IMR-90 (cell line): ENCODE measurements around the gene DOCK10. TPM values are rescaled to one million over a fixed set of nuclear protein-coding genes. Genes with fewer than 3 reads are reported as not detected.

ENCODE experiments used
- ATAC-seq: fragments of 200-7000 bp; cut with Tn5 transposase; 2 replicates; pipeline ENCODE4 v1.9.1; 2020; ENCODE audit warnings: low read depth, mild to moderate bottlenecking, moderate library complexity
- Bru-seq: library from RNA; stranded (reverse); fragments of 400-500 nt; gene quantifications from one replicate; lab custom pipeline; 2021; lab: Mats Ljungman, UMichigan
- BruChase-seq, 2 experiments: library from RNA; stranded (reverse); fragments of 400-500 nt; gene quantifications; one replicate each; lab custom pipeline; 2021; lab: Mats Ljungman, UMichigan
- BruUV-seq: library from RNA; stranded (reverse); fragments of 400-500 nt; replicated peaks from 2 replicates; lab custom pipeline; 2021; lab: Mats Ljungman, UMichigan
- CTCF ChIA-PET: fragments of 300-600 bp; formaldehyde crosslinking; extraction: SDS; loops from one replicate; lab custom pipeline; 2021; ENCODE audit warnings: antibody characterized with exemption; lab: Yijun Ruan, JAX
- POLR2A ChIA-PET: fragments of 300-600 bp; sonication (Branson Sonifier 250); formaldehyde crosslinking; loops from one replicate; lab custom pipeline; 2022; ENCODE audit warnings: antibody characterized with exemption; ENCODE audit not compliant: unreplicated experiment; lab: Charles Lee
- DNase-seq: peaks from one replicate; pipeline ENCODE4 v3.0.0; 2013
- H2AFZ ChIP-seq: replicated peaks from 2 replicates; pipeline ENCODE3; 2013; ENCODE audit warnings: low read length, mild to moderate bottlenecking; ENCODE audit not compliant: poor library complexity
- H2AK5ac ChIP-seq: 2 replicates; pipeline ENCODE4 v1.6.1; 2013; ENCODE audit warnings: low read depth, low read length, inconsistent platforms
- H2AK9ac ChIP-seq: replicated peaks from 2 replicates; pipeline ENCODE3; 2013; ENCODE audit warnings: mild to moderate bottlenecking, low read depth, low read length, moderate library complexity; ENCODE audit not compliant: poor library complexity
- H2BK120ac ChIP-seq: 2 replicates; pipeline ENCODE4 v1.6.1; 2013; ENCODE audit warnings: low read depth, low read length, inconsistent platforms
- H2BK15ac ChIP-seq: 3 replicates; pipeline ENCODE4 v1.6.1; 2013; ENCODE audit warnings: low read depth, low read length, inconsistent platforms
- H2BK20ac ChIP-seq: 2 replicates; pipeline ENCODE4 v1.6.1; 2013; ENCODE audit warnings: low read depth, mild to moderate bottlenecking, inconsistent platforms, low read length, moderate library complexity
- H2BK5ac ChIP-seq: 2 replicates; pipeline ENCODE4 v1.6.1; 2013; ENCODE audit warnings: mild to moderate bottlenecking, low read depth, low read length, inconsistent platforms; ENCODE audit not compliant: poor library complexity, severe bottlenecking
- H3K14ac ChIP-seq: replicated peaks from 2 replicates; pipeline ENCODE4 v1.6.1; 2013; ENCODE audit warnings: low read depth, low read length, inconsistent platforms
- H3K18ac ChIP-seq: 2 replicates; pipeline ENCODE4 v1.6.1; 2013; ENCODE audit warnings: low read depth, low read length, control low read depth
- H3K23ac ChIP-seq: 2 replicates; pipeline ENCODE4 v1.6.1; 2013; ENCODE audit warnings: low read depth, low read length, inconsistent platforms
- H3K27ac ChIP-seq: 2 replicates; pipeline ENCODE4 v1.5.1; 2013; ENCODE audit warnings: mild to moderate bottlenecking, control low read depth, low read length; ENCODE audit not compliant: insufficient read depth
- H3K27me3 ChIP-seq: 2 replicates; pipeline ENCODE4 v1.6.1; 2013; ENCODE audit warnings: low read length; ENCODE audit not compliant: control insufficient read depth, insufficient read depth
- H3K36me3 ChIP-seq: 2 replicates; pipeline ENCODE4 v1.6.1; 2013; ENCODE audit warnings: low read length, mixed read lengths; ENCODE audit not compliant: control insufficient read depth, insufficient read depth
- H3K4ac ChIP-seq: 2 replicates; pipeline ENCODE4 v1.6.1; 2013; ENCODE audit warnings: low read depth, low read length, inconsistent platforms
- H3K4me1 ChIP-seq: 2 replicates; pipeline ENCODE4 v1.6.1; 2013; ENCODE audit warnings: low read length, mixed read lengths; ENCODE audit not compliant: control insufficient read depth, insufficient read depth
- H3K4me2 ChIP-seq: 2 replicates; pipeline ENCODE4 v1.6.1; 2013; ENCODE audit warnings: low read depth, mild to moderate bottlenecking, control low read depth, low read length, moderate library complexity
- H3K4me3 ChIP-seq: 2 replicates; pipeline ENCODE4 v1.5.1; 2013; ENCODE audit warnings: low read depth, mild to moderate bottlenecking, control low read depth, low read length, moderate library complexity; ENCODE audit not compliant: insufficient read depth
- H3K56ac ChIP-seq: 2 replicates; pipeline ENCODE4 v1.6.1; 2013; ENCODE audit warnings: low read length, inconsistent platforms; ENCODE audit not compliant: insufficient read depth; ENCODE audit errors: extremely low read depth
- H3K79me1 ChIP-seq, 2 experiments: 2 replicates each; pipeline ENCODE4 v1.6.1; 2013; ENCODE audit warnings: low read length in 2 of 2, inconsistent platforms in 1 of 2, low read depth in 1 of 2
- H3K9ac ChIP-seq: 2 replicates; pipeline ENCODE4 v1.6.1; 2013; ENCODE audit warnings: low read depth, low read length, control low read depth
- H3K9me1 ChIP-seq: 2 replicates; pipeline ENCODE4 v1.6.1; 2013; ENCODE audit warnings: low read length, inconsistent platforms; ENCODE audit not compliant: insufficient read depth
- H3K9me3 ChIP-seq: 2 replicates; pipeline ENCODE4 v1.6.1; 2013; ENCODE audit warnings: low read length; ENCODE audit not compliant: control insufficient read depth, insufficient read depth
- H4K20me1 ChIP-seq: 2 replicates; pipeline ENCODE4 v1.6.1; 2013; ENCODE audit warnings: low read length, inconsistent platforms; ENCODE audit not compliant: insufficient read depth
- H4K5ac ChIP-seq: 2 replicates; pipeline ENCODE4 v1.6.1; 2013; ENCODE audit warnings: mild to moderate bottlenecking, low read depth, low read length, control low read depth
- H4K8ac ChIP-seq, 2 experiments: 2 replicates each; pipeline ENCODE4 v1.6.1; 2013; ENCODE audit warnings: low read depth in 2 of 2, low read length in 2 of 2, control low read depth in 1 of 2, inconsistent platforms in 1 of 2
- H4K91ac ChIP-seq: 2 replicates; pipeline ENCODE4 v1.6.1; 2013; ENCODE audit warnings: low read depth, low read length, inconsistent platforms; ENCODE audit not compliant: insufficient read depth
- BHLHE40 ChIP-seq: fragments of 150-350 bp; IDR thresholded peaks from 2 replicates; pipeline ENCODE4 v1.6.1; 2016; ENCODE audit warnings: mild to moderate bottlenecking, low read depth, low read length
- FOS ChIP-seq: fragments of 150-350 bp; IDR thresholded peaks from 2 replicates; pipeline ENCODE4 v1.6.1; 2016; ENCODE audit warnings: low read depth, low read length
- MAZ ChIP-seq: IDR thresholded peaks from 2 replicates; pipeline ENCODE4 v1.6.1; 2012; ENCODE audit warnings: low read depth, mild to moderate bottlenecking, low read length, improper control_type of control experiment, moderate library complexity, borderline replicate concordance
- POLR2A ChIP-seq: IDR thresholded peaks from 2 replicates; pipeline ENCODE4 v1.6.1; 2012; ENCODE audit warnings: mild to moderate bottlenecking, low read depth, low read length
- WGBS, 2 experiments: methylation state at CpG; one replicate each; pipeline versions ENCODE4 v1.1.5 to v1.1.7; 2013; ENCODE audit warnings: missing lambda C conversion rate in 2 of 2; ENCODE audit not compliant: insufficient read length in 1 of 2; ENCODE audit errors: extremely low coverage in 2 of 2; 5-methylcytosine and 5-hydroxymethylcytosine counted together
- dilution Hi-C: fragments of 300-500 bp; cut with HindIII; formaldehyde crosslinking; loops from one replicate; pipeline ENCODE4 v1.14.3; 2018; ENCODE audit warnings: low sequenced_read_pairs; ENCODE audit not compliant: unreplicated experiment
- in situ Hi-C: fragments of 300-500 bp; cut with MboI; formaldehyde crosslinking; loops from 3 replicates; pipeline ENCODE4 v1.14.3; 2019; ENCODE audit warnings: low sequenced_read_pairs, inconsistent platforms, mixed read lengths
- intact Hi-C: fragments of 100-400 bp; cut with micrococcal nuclease; formaldehyde crosslinking; loops from 2 replicates; pipeline ENCODE4 v1.10.0; 2022
- long read RNA-seq: library from polyadenylated mRNA; unstranded; transcript quantifications from one replicate; pipeline ENCODE4 v2.0.0, GENCODE V29; 2021; ENCODE audit not compliant: unreplicated experiment
- polyA plus RNA-seq, 3 experiments: library from polyadenylated mRNA; depleted of rRNA; stranded (reverse); fragments of >200 nt; gene quantifications; 2 replicates each; pipeline ENCODE4 v1.2.3, GENCODE V29; 2012; ENCODE audit warnings: low replicate concordance in 1 of 3
- total RNA-seq: library from RNA; depleted of rRNA; stranded (reverse); fragments of >200 nt; gene quantifications from 2 replicates; pipeline ENCODE4 v1.2.3, GENCODE V29; 2012; rRNA removed
- TF ChIP-seq, protein P1 (sequence below): fragments of 150-350 bp; IDR thresholded peaks from 2 replicates; pipeline ENCODE4 v1.6.1; 2017; ENCODE audit warnings: mild to moderate bottlenecking, antibody characterized with exemption, low read length, low read depth
- TF ChIP-seq, protein P2 (sequence below): fragments of 150-350 bp; IDR thresholded peaks from 2 replicates; pipeline ENCODE4 v1.6.1; 2016; ENCODE audit warnings: low read depth, mild to moderate bottlenecking, low read length, moderate library complexity, borderline replicate concordance

DOCK10 gene
- 63.6 and 75.3 TPM in 2 replicates for total RNA-seq
- 46.7 and 58.6 TPM in 2 replicates for polyA plus RNA-seq (2012; rRNA removed)
- polyA plus RNA-seq (2012; cell fraction: cytosol; rRNA removed), result 15.4 and 38.0 TPM in 2 replicates
- polyA plus RNA-seq (2012; cell fraction: nucleus; rRNA removed; ENCODE audit: low replicate concordance), result 38.5 and 130 TPM in 2 replicates
- Bru-seq, nascent RNA, result percentile 76 among the genes with signal in this experiment
- BruChase-seq, experiment 1, labeled RNA remaining after a 6-hour chase, result percentile 52 among the genes with signal in this experiment
- percentile 67 among the genes with signal in this experiment for BruChase-seq, experiment 2, labeled RNA remaining after a 2-hour chase
- long read RNA-seq, partial matches to known transcripts, result 3 of 8 reads
- long read RNA-seq, other reads (novel, unspliced or antisense), result 4 of 8 reads

DNA sequence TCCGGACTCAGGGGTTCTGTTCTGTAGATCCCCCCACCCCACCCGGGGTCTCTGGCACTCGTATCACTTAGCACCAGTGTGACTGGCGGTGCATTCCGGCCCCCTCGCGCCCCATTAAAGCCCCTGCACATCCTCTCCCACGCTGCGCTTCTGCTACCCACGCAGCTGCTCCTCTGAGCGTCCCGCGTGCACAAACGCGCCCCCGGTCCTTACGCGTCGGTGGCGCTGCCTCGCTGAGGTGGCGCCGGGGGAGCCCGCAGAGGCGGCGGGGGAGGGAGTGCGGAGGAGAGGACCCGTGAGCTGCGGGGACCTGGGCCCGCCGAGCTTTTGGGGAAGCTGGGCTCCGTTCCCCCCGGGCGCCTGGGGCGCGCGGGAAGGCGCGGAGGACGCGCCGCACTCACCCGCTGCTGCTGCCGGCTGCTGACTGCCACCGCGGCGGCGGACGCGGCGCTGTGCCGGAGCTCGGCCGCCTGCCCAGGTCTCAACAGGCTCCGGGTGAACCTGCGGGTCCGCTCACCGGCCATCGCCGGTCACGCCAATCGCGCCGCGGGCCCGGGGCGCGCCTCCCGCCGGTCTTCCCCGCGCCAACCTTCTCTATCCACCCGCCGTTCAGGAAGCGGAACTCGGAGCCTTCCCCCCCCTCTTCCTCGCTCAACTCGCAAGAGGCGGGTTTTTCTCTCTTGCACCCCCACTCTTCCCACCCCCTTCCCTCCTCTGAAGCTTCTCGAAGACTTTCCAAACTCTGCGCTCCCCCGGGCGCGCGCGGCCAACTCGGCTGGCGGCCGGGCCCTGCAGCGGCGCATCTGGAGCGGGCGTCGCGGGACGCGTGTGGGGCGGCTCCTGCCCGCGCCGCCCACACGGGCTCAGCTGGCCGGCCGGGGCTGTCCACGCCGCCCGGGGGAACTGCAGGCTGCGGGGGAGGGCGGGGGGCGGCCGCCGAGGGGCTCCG is at the start of gene DOCK10:
Gene DOCK10, minus strand, starts transcription at position 618 of the 949 bp plus-strand sequence. Its CDS starts 94 bp downstream, at position 524.
- Histone ChIP-seq H3K14ac (peak within 1 kb of the TSS; percentile 94), H2AK9ac (peak within 1 kb of the TSS; percentile 80), H2BK5ac (peak within 1 kb of the TSS; percentile 61), H4K5ac (no peak within 1 kb of the TSS), H3K9me3 (no peaks in the 10 kb centered on the region), H3K4me1 (peaks cover 2% of the 10 kb centered on the region; the same call in 1 of the 2 replicates), H4K8ac (peak within 1 kb of the TSS; percentile 38 to 76; a peak in 3 of 4 replicates), H2BK120ac (peak within 1 kb of the TSS; percentile 73), H3K27ac (peak within 1 kb of the TSS; percentile 27; the same call in 1 of the 2 replicates), H2BK20ac (peak within 1 kb of the TSS; percentile 54), H2AFZ (peak within 1 kb of the TSS; percentile 91), H3K9me1 (peaks cover 9% of the 10 kb centered on the region), H4K91ac (peak within 1 kb of the TSS; percentile 62), H3K4me3 (peak within 1 kb of the TSS; percentile 87), H3K4ac (peak within 1 kb of the TSS; percentile 91), H3K27me3 (no peaks in the 10 kb centered on the region), H3K9ac (peak within 1 kb of the TSS; percentile 64), H3K23ac (peak within 1 kb of the TSS; percentile 65), H3K4me2 (peak within 1 kb of the TSS; percentile 96), H3K79me1 (peaks cover 6 to 33% of the 10 kb centered on the region in 2 experiments; a peak in 3 of 4 replicates), H3K18ac (peak within 1 kb of the TSS; percentile 21; the same call in 1 of the 2 replicates), H3K36me3 (no peaks in the 10 kb centered on the region), H3K56ac (peak within 1 kb of the TSS; percentile 54; the same call in 1 of the 2 replicates), H2AK5ac (peak within 1 kb of the TSS; percentile 35; the same call in 1 of the 2 replicates), H4K20me1 (no peaks in the 10 kb centered on the region), H2BK15ac (no peak within 1 kb of the TSS; the same call in 2 of the 3 replicates)
- dilution Hi-C loops, result no loop called here
- 3% methylated on average over 44 of the region's 113 CpGs; no CpG with 5 or more reads in 1 of the 2 experiments for WGBS, 2 experiments
- POLR2A ChIA-PET, result no interaction called here
- CTCF ChIA-PET, result interaction anchor here (0.8 to 1.5 kb wide), 2 partner anchors 11 to 16 kb away, joined by 3 to 5 read pairs; no protein-coding TSS in a partner anchor
- DNase-seq, result peak; percentile 69
- TF ChIP-seq, protein P1, sequence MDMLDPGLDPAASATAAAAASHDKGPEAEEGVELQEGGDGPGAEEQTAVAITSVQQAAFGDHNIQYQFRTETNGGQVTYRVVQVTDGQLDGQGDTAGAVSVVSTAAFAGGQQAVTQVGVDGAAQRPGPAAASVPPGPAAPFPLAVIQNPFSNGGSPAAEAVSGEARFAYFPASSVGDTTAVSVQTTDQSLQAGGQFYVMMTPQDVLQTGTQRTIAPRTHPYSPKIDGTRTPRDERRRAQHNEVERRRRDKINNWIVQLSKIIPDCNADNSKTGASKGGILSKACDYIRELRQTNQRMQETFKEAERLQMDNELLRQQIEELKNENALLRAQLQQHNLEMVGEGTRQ, result no peak
- TF ChIP-seq, protein P2, sequence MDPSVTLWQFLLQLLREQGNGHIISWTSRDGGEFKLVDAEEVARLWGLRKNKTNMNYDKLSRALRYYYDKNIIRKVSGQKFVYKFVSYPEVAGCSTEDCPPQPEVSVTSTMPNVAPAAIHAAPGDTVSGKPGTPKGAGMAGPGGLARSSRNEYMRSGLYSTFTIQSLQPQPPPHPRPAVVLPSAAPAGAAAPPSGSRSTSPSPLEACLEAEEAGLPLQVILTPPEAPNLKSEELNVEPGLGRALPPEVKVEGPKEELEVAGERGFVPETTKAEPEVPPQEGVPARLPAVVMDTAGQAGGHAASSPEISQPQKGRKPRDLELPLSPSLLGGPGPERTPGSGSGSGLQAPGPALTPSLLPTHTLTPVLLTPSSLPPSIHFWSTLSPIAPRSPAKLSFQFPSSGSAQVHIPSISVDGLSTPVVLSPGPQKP, result no peak
- TF ChIP-seq BHLHE40 (no peak), POLR2A (peak; percentile 10; the same call in 1 of the 2 replicates), MAZ (0 out of 2 replicates have a peak, but pooled peaks have one; percentile 27), FOS (no peak)
- in situ Hi-C loops, result no loop called here
- ATAC-seq, result peak; percentile 72
- intact Hi-C loops, result loop anchor here (2.0 to 10.0 kb wide), 3 partner anchors 80 to 619 kb away; no protein-coding TSS in a partner anchor
- BruUV-seq, result no TSS peak
